ENCODE data around the gene PRKN.

DNA sequence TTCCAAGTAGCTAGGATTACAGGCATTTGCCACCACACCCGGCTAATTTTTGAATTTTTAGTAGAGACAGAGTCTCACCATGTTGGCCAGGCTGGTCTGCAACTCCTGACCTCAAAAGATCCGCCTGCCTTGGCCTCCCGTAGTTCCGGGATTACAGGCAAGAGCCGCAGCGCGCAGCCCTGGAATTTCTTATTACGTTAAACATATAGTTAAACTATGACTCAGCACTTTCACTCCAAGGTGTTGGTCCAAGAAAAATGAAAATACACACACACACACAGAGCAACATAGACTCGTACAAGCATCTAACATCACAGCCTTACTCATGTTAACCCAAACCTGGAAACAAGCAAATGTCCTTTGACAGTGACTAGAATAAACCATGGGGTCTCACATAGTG lies 663.9 kb downstream of the PRKN start:
- TF ChIP-seq POLR2A (IDR thresholded peaks at IDR 0.05), result no peak
- TF ChIP-seq, protein P1, sequence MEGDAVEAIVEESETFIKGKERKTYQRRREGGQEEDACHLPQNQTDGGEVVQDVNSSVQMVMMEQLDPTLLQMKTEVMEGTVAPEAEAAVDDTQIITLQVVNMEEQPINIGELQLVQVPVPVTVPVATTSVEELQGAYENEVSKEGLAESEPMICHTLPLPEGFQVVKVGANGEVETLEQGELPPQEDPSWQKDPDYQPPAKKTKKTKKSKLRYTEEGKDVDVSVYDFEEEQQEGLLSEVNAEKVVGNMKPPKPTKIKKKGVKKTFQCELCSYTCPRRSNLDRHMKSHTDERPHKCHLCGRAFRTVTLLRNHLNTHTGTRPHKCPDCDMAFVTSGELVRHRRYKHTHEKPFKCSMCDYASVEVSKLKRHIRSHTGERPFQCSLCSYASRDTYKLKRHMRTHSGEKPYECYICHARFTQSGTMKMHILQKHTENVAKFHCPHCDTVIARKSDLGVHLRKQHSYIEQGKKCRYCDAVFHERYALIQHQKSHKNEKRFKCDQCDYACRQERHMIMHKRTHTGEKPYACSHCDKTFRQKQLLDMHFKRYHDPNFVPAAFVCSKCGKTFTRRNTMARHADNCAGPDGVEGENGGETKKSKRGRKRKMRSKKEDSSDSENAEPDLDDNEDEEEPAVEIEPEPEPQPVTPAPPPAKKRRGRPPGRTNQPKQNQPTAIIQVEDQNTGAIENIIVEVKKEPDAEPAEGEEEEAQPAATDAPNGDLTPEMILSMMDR (IDR thresholded peaks at IDR 0.05), result no peak
